Kidney (tissue), 14 donors: ENCODE measurements around the gene SFSWAP. TPM values are rescaled to one million over a fixed set of nuclear protein-coding genes. Genes with fewer than 3 reads are reported as not detected.

ENCODE experiments used
- DNase-seq, 5 donors: peaks; one replicate each; pipeline ENCODE4 v3.0.0-alpha.2; 2013 to 2020
- FAIRE-seq: peaks from 2 replicates; lab custom pipeline; 2012; peaks lifted over from hg19 to GRCh38; lab: Jason Lieb, UNC
- H3K27ac ChIP-seq, 2 donors: one replicate each; pipeline ENCODE4 v1.7.0; 2013; ENCODE audit warnings: low read depth in 2 of 2, low read length in 2 of 2, inconsistent platforms in 1 of 2
- H3K27me3 ChIP-seq: one replicate; pipeline ENCODE4 v1.7.1; 2013; ENCODE audit warnings: low read length, inconsistent platforms; ENCODE audit not compliant: control insufficient read depth, insufficient read depth
- H3K36me3 ChIP-seq, 3 donors: one replicate each; pipeline versions ENCODE4 v1.7.0 to v1.7.1; 2013; ENCODE audit warnings: low read length in 3 of 3, control low read depth in 1 of 3, inconsistent platforms in 1 of 3; ENCODE audit not compliant: insufficient read depth in 3 of 3, control insufficient read depth in 2 of 3
- H3K4me1 ChIP-seq, 3 donors: one replicate each; pipeline versions ENCODE4 v1.7.0 to v1.7.1; 2013; ENCODE audit warnings: low read length in 3 of 3, inconsistent platforms in 1 of 3, low read depth in 1 of 3; ENCODE audit not compliant: control insufficient read depth in 2 of 3, insufficient read depth in 2 of 3
- H3K4me3 ChIP-seq, 3 donors: one replicate each; pipeline versions ENCODE4 v1.7.0 to v1.8.1; 2013; ENCODE audit warnings: low read length in 3 of 3, control low read depth in 1 of 3, inconsistent platforms in 1 of 3
- H3K9ac ChIP-seq, 3 donors: one replicate each; pipeline versions ENCODE4 v1.7.0 to v1.7.1; 2013; ENCODE audit warnings: low read length in 3 of 3, control low read depth in 1 of 3, inconsistent platforms in 1 of 3
- H3K9me3 ChIP-seq, 3 donors: one replicate each; pipeline versions ENCODE4 v1.7.0 to v1.7.1; 2013; ENCODE audit warnings: low read length in 3 of 3, control low read depth in 1 of 3, inconsistent platforms in 1 of 3; ENCODE audit not compliant: control insufficient read depth in 2 of 3, insufficient read depth in 1 of 3
- intact Hi-C: fragments of 100-400 bp; cut with DNase I; formaldehyde crosslinking; loops from one replicate; pipeline ENCODE4 v1.11.1; 2022
- polyA plus RNA-seq: library from polyadenylated mRNA; stranded (reverse); fragments of 350-450 nt; fragmentation: Illumina TruSeq; extraction: RNeasy Lipid Tissue Mini Kit (QIAGEN cat#74804); gene quantifications from one replicate; pipeline ENCODE4 v1.2.3, GENCODE V29; 2014; ENCODE audit warnings: low read depth, low replicate concordance; ENCODE audit not compliant: insufficient read depth
- total RNA-seq: library from RNA; stranded (reverse); fragmentation: NEBNext Ultra II Directional; extraction: Animal tissue kit (Norgen Biotek cat#: 25700); gene quantifications from one replicate; pipeline ENCODE4 v1.2.1, GENCODE V29; 2021
- TF ChIP-seq, protein P1 (sequence below): IDR thresholded peaks from 3 replicates; pipeline ENCODE4 v1.5.1; 2012; ENCODE audit warnings: mild to moderate bottlenecking, moderate library complexity, borderline replicate concordance; ENCODE audit not compliant: insufficient read depth; ENCODE audit errors: extremely low read depth
- donor health status: control.
- donor health status: control.
- donor health status: control.
- donor health status: control.
- donor health status: control.
- donor health status: DM: yes; HTN: yes; CAD: no.
- donor health status: Normal renal cell carcinoma (clear cell type).

Gene SFSWAP
- total and polyA plus RNA-seq, 2 donors from 2014 or later, result 13.9 to 46.2 TPM

DNA sequence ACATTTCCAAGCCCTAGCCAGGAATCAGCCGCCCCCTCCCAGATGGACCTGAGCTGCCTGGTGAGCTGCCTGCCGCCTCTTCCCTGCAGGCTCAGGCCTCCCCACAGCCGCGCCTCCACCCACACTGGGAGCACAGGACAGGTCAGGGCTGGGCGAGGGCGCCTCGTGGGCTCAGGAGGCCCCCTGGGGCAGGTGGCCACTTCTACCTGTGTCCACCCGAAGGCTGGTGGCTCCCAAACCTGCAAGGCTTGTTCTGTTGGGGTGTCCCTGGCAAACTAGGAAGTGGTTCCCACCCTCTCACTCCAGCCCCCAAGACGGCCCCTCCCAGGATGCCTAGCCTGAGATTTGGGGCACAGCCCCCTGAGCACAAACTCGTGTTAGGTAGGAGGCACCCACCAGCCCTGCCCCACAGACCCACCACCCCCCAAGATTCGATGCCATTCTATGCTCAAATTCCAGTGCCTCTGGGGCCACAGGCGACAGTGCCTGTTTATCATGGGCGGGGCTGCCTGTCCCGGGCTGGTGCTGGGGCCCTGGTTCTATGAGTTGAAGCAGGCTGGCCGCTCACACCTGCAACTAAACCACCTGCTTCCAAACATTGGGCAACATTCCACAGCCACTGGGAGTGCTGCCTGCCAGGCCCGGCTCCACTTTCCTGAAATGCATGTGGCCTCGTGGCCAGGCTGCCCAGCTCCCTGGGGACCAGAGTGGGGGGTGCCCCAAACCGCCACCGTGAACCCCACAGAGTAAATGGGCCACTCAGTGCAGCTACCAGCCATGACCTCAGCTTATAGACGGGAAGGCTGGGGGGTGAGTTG, 124.1 kb downstream of the SFSWAP start:
- H3K4me3 ChIP-seq, result no peak overlapping the region
- no peaks in the 10 kb centered on the region for H3K36me3 ChIP-seq
- peaks cover 7% of the 10 kb centered on the region for H3K27me3 ChIP-seq
- no peak overlapping the region for H3K9ac ChIP-seq
- H3K9me3 ChIP-seq, result no peaks in the 10 kb centered on the region
- peaks cover 0 to 3% (median 0%) of the 10 kb centered on the region in 3 donors for H3K4me1 ChIP-seq
- H3K27ac ChIP-seq, result no peak overlapping the region
- intact Hi-C loops, result no loop called here
- FAIRE-seq (no peak), DNase-seq (peak in 1 of 5 donors; percentile 49)
- TF ChIP-seq, protein P1, sequence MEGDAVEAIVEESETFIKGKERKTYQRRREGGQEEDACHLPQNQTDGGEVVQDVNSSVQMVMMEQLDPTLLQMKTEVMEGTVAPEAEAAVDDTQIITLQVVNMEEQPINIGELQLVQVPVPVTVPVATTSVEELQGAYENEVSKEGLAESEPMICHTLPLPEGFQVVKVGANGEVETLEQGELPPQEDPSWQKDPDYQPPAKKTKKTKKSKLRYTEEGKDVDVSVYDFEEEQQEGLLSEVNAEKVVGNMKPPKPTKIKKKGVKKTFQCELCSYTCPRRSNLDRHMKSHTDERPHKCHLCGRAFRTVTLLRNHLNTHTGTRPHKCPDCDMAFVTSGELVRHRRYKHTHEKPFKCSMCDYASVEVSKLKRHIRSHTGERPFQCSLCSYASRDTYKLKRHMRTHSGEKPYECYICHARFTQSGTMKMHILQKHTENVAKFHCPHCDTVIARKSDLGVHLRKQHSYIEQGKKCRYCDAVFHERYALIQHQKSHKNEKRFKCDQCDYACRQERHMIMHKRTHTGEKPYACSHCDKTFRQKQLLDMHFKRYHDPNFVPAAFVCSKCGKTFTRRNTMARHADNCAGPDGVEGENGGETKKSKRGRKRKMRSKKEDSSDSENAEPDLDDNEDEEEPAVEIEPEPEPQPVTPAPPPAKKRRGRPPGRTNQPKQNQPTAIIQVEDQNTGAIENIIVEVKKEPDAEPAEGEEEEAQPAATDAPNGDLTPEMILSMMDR, result no peak

DNA sequence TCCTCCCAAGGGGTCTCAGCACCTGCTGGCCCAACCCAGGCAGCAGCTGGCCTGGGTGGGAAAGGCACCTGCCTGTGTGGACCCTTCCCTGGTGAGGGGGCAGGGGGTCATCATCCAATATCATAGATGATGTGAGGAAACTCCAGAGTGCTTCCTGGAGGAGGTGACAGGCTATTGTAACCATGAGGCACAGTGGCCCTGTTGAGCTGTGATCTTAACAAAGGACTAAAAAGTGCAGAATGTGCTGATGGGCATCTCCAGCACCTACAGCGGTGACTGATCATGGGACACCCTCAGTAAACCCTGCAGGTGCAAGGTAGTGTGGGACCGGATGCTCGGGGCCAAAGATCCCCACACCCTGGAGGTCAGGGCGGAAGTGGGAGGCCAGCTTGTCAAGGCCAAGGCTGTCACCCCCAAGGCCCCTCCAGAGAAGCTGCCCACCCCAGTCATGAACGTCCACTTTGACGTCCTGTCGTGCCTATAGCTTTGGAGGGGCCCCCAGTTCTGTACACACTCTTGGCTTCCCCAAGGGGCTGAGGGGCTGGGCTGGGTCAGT, 124.8 kb downstream of the SFSWAP start:
- intact Hi-C loops, result no loop called here
- H3K9me3 ChIP-seq, result no peaks in the 10 kb centered on the region
- peaks cover 7% of the 10 kb centered on the region for H3K27me3 ChIP-seq
- no peak overlapping the region for H3K27ac ChIP-seq
- no peaks in the 10 kb centered on the region for H3K4me1 ChIP-seq
- no peak for FAIRE-seq
- no peaks in the 10 kb centered on the region for H3K36me3 ChIP-seq
- no peak overlapping the region for H3K9ac ChIP-seq
- TF ChIP-seq, protein P1, result no peak
- peak in 1 of 5 donors; percentile 53 for DNase-seq
- no peak overlapping the region for H3K4me3 ChIP-seq

- no peaks in the 10 kb centered on the region for H3K36me3 ChIP-seq
- intact Hi-C loops, result no loop called here
- TF ChIP-seq, protein P1, result no peak
- H3K9me3 ChIP-seq, result no peaks in the 10 kb centered on the region
- no peak overlapping the region for H3K9ac ChIP-seq
- peaks cover 7% of the 10 kb centered on the region for H3K27me3 ChIP-seq
- FAIRE-seq, result no peak
- H3K4me1 ChIP-seq, result no peaks in the 10 kb centered on the region
- no peak overlapping the region for H3K4me3 ChIP-seq
- peak in 2 of 5 donors; percentile 19 to 45 for DNase-seq
- no peak overlapping the region for H3K27ac ChIP-seq
Measured at GRCh38 chr12:131836193-131836592, 125.3 kb downstream of the SFSWAP start.
